OCI-LY3 (cell line): ENCODE results near the gene PLEKHA6.

Experiments used
- EZH2phosphoT487 ChIP-seq: fragments of 200-600 bp; shearing (Covaris generic); IDR thresholded peaks from 2 replicates; pipeline ENCODE4 v1.6.1; 2018; ENCODE audit warnings: antibody characterized with exemption, mixed run types, low read depth
- TF ChIP-seq, protein P1 (sequence below): fragments of 200-600, 300-600 bp; sonication (generic); IDR thresholded peaks from 2 replicates; pipeline ENCODE4 v1.5.1; 2014; ENCODE audit warnings: antibody characterized with exemption, low read length, low read depth

DNA sequence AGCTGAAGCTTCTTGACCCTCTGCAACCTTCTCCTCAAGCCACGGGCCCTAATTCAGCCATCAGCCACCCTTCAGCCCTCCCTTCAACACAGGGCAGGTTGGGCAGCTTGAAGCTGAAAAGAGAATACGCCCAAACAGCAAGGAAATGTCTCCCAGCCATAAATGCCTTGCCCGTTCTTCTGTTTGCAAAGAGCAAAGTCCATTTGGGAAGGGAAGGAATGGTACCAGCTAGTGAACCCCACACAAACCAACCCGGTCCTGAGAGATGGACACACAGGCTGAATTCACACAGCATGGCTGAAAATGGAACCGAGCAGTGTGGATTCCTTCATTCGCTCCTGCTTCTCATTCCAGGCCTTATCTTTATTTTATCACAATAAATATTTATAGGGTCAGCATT lies 11.5 kb downstream of the PLEKHA6 start:
- TF ChIP-seq EZH2phosphoT487, result no peak
- TF ChIP-seq, protein P1, sequence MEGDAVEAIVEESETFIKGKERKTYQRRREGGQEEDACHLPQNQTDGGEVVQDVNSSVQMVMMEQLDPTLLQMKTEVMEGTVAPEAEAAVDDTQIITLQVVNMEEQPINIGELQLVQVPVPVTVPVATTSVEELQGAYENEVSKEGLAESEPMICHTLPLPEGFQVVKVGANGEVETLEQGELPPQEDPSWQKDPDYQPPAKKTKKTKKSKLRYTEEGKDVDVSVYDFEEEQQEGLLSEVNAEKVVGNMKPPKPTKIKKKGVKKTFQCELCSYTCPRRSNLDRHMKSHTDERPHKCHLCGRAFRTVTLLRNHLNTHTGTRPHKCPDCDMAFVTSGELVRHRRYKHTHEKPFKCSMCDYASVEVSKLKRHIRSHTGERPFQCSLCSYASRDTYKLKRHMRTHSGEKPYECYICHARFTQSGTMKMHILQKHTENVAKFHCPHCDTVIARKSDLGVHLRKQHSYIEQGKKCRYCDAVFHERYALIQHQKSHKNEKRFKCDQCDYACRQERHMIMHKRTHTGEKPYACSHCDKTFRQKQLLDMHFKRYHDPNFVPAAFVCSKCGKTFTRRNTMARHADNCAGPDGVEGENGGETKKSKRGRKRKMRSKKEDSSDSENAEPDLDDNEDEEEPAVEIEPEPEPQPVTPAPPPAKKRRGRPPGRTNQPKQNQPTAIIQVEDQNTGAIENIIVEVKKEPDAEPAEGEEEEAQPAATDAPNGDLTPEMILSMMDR, result no peak
